Activated naive CD8-positive, alpha-beta T cell treated with anti-CD3 and anti-CD28 coated beads, Interleukin-2, amount 50 U/mL, for 24 hours (primary cell): ENCODE data around the gene DPEP1.
"Not testable (repeated sequence)": the region's sequence is repeated elsewhere in the genome, so short reads cannot be mapped to it uniquely, and the experiment has no call there.

ENCODE experiments used
- ATAC-seq: fragments of 150-1000 bp; cut with Tn5 transposase; one replicate; pipeline ENCODE4 v1.10.0; 2021
- DNase-seq: peaks from one replicate; pipeline ENCODE4 v3.0.0; 2021
- H3K27ac Mint-ChIP-seq: one replicate; pipeline ENCODE4 v1.8.0; 2021; ENCODE audit warnings: mild to moderate bottlenecking, mixed read lengths
- H3K27me3 Mint-ChIP-seq: one replicate; pipeline ENCODE4 v1.8.0; 2021; ENCODE audit warnings: mixed read lengths
- H3K36me3 Mint-ChIP-seq: one replicate; pipeline ENCODE4 v1.8.0; 2021; ENCODE audit warnings: low read depth, mixed read lengths
- H3K4me1 Mint-ChIP-seq: one replicate; pipeline ENCODE4 v1.8.0; 2021; ENCODE audit warnings: mixed read lengths
- H3K4me3 Mint-ChIP-seq: one replicate; pipeline ENCODE4 v1.8.0; 2021; ENCODE audit warnings: mild to moderate bottlenecking, moderate library complexity, mixed read lengths
- H3K9me3 Mint-ChIP-seq: one replicate; pipeline ENCODE4 v1.8.0; 2021; ENCODE audit warnings: mixed read lengths

DPEP1 gene

DNA sequence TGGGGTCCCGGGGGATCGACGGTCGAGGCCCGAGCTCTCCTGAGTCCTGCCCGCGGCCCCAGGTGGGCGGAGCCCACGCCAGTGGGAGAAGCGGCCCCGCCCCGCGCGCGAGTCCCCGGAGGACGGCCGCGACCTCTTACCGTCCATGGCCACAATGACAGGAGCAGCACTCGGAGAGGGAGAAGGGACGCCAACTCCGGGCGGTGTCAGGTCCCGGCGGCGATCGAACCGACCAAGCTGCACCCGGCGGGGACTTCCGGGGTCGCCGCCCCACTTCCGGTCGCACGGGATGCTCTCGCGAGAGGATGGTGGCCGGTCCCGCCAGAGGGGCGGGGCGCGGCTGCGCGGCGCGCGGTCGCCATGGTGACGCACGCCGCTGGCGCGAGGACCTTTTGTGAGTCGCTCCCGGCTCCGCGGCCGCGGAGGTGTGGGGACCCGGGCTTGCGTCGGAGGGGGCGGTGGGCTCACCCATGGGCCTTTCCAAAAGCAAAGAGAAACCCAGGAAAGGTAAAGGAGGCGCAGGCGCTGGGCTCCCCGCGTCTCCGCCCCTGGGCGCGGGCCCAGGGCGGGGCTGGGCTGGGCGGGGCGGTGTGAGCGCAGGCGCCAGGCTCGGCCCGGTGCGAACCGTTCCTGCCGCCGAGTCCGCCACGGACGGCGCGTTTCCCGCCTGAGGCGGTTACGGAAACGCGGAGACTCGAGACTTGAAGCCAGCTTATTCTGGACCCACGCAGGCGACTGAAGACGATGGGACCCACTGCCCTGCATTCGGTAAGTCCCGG lies 44.2 kb downstream of the DPEP1 start, which contains the start of the genes CHMP1A and SPATA33:
Gene CHMP1A, minus strand, starts transcription at position 267 of the 779 bp plus-strand sequence. Its CDS starts 120 bp downstream, at position 147.
Gene SPATA33, plus strand, starts transcription at position 395 of the 779 bp plus-strand sequence. Its CDS starts 76 bp downstream, at position 471.
- DNase-seq (peak; percentile 94), ATAC-seq (peak; percentile 93)
- Mint-ChIP-seq H3K27ac (peak within 1 kb of the TSS; percentile 79), H3K36me3 (peaks cover 21% of the 10 kb centered on the region), H3K4me1 (peaks cover 35% of the 10 kb centered on the region), H3K27me3 (no peaks in the 10 kb centered on the region), H3K4me3 (peak within 1 kb of the TSS; percentile 87), H3K9me3 (no peaks in the 10 kb centered on the region)

DNA sequence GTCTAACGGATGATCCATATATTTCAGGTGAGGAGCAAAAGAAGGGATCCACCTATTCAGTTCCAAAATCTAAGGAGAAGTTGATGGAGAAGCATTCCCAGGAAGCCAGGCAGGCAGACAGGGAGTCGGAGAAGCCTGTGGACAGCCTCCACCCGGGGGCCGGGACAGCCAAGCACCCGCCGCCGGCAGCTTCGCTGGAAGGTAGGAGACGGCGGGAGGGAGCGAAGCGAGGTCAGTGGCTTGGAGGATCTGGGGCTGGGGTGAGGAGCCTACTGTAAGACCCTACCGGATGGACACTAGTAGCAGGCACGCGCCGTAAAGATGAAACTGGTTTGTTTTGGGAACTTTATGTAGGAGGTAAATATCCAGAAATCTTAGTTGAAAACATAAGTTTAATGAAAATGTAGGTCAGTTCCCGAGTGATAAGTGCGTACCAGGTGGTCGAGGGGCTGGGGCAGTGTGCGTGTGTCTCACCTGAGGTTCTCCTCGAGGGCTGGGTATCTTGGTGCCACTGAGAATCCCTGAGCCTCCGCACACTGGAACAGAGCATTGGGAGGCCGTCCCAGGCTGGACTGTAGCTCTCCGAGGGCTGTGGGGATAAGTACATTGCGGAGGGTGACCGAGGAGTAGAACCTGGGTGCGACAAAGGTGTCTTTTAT lies 44.9 kb downstream of the DPEP1 start:
- no peaks in the 10 kb centered on the region for H3K27me3 Mint-ChIP-seq
- ATAC-seq (no peak), DNase-seq (peak; percentile 34)
- H3K4me1 Mint-ChIP-seq, result peaks cover 35% of the 10 kb centered on the region
- H3K27ac Mint-ChIP-seq, result peak overlapping the region; percentile 79
- H3K36me3 Mint-ChIP-seq, result peaks cover 26% of the 10 kb centered on the region
- peak overlapping the region; percentile 87 for H3K4me3 Mint-ChIP-seq
- H3K9me3 Mint-ChIP-seq, result no peaks in the 10 kb centered on the region

DNA sequence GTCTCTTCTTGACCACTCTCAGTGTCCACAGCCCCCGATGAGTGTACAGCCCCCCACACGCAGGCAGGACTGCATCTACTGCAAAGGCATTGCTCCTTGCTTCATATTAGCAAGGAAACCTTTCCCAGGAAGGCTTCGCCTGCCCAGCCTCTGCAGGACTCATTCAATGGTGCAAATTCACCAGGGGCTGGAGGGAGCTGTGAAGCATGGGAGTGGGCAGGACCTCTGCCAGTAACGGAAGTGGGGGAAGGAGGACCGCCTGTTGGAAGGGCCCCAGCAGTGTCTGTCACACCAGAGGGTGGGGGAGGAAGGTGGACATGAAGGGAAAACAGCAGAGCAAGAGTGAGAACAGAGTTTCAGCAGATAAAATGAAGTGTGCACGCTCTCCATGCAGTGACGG lies 46.7 kb downstream of the DPEP1 start:
- no peaks in the 10 kb centered on the region for H3K27me3 Mint-ChIP-seq
- no peak overlapping the region for H3K4me3 Mint-ChIP-seq
- H3K27ac Mint-ChIP-seq, result no peak overlapping the region
- ATAC-seq (no peak), DNase-seq (no peak)
- H3K9me3 Mint-ChIP-seq, result no peaks in the 10 kb centered on the region
- peaks cover 30% of the 10 kb centered on the region for H3K4me1 Mint-ChIP-seq
- H3K36me3 Mint-ChIP-seq, result peaks cover 31% of the 10 kb centered on the region

DNA sequence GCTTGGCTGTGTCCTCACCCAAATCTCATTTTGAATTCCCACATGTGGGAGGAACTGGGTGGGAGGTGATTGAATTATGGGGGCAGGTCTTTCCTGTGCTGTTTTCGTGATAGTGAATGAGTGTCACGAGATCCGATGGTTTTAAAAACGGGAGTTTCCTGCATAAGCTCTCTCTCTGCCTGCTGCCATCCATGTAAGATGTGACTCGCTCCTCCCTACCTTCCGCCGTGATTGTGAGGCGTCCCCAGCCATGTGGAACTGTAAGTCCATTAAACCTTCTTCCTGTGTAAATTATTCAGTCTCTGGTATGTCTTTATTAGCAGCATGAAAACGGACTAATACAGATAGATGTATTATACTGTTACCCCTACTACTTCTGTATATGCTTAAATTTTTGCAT lies 47.8 kb downstream of the DPEP1 start:
- H3K27me3 Mint-ChIP-seq, result no peaks in the 10 kb centered on the region
- ATAC-seq (no peak), DNase-seq (no peak)
- no peaks in the 10 kb centered on the region for H3K9me3 Mint-ChIP-seq
- peaks cover 19% of the 10 kb centered on the region for H3K4me1 Mint-ChIP-seq
- peaks cover 31% of the 10 kb centered on the region for H3K36me3 Mint-ChIP-seq
- no peak overlapping the region for H3K27ac Mint-ChIP-seq
- no peak overlapping the region for H3K4me3 Mint-ChIP-seq

DNA sequence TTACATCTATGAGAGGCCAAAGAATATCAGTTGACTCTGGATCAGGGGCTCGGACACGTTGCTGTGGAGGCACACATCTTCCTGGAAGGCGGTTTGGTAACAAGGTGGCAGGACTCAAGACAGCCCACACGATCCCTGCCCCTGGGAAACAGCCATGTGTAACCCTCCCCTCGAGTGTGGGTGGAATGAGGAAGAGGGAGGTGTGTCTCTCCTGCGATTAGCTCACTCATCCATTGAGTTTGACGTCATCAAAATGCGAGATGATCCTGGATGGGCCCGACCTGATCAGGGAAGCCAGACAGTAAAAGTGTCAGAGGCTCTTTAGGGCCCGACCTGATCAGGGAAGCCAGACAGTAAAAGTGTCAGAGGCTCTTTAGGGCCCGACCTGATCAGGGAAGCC lies 50.8 kb downstream of the DPEP1 start:
- H3K27ac Mint-ChIP-seq, H3K27me3 Mint-ChIP-seq, H3K9me3 Mint-ChIP-seq, ATAC-seq, DNase-seq, H3K4me3 Mint-ChIP-seq: not testable (repeated sequence)
- Mint-ChIP-seq H3K36me3 (peaks cover 27% of the 10 kb centered on the region), H3K4me1 (peaks cover 10% of the 10 kb centered on the region)

DNA sequence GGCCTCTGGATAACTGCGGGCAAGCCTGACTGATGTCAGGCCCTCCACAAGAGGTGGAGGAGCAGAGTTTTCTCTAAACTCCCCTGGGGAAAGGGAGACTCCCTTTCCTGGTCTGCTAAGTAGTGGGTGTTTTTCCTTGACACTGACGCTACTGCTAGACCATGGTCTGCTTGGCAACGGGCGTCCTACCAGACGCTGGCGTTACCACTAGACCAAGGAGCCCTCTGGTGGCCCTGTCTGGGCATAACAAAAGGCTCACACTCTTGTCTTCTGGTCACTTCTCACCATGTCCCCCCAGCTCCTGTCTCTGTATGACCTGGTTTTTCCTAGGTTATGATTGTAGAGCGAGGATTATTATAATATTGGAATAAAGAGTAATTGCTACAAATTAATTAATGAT lies 53.6 kb downstream of the DPEP1 start:
- H3K4me3 Mint-ChIP-seq, ATAC-seq, DNase-seq, H3K27ac Mint-ChIP-seq, H3K27me3 Mint-ChIP-seq, H3K9me3 Mint-ChIP-seq, H3K36me3 Mint-ChIP-seq: not testable (repeated sequence)
- peaks cover 13% of the 10 kb centered on the region for H3K4me1 Mint-ChIP-seq

DNA sequence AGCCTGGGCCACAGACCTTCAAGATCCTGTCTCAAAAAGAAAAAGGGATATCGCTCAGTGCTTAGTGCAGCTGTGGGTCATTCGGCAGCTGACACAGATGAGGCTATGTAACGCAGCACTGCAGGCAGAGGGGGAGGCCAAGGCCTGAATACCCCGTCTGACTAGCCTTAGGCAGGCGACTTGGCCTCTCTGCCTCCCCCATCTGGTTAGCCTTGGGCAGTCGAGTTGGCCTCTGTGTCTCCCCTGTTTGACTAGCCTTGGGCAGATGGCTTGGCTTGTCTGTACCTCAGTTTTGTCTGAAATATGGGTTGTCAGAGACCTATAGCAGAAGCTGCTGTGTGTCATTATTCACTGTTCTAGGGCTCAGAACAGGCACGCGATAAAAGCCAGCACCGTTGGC lies 54.2 kb downstream of the DPEP1 start:
- Mint-ChIP-seq H3K4me3 (no peak overlapping the region), H3K4me1 (peaks cover 13% of the 10 kb centered on the region), H3K27ac (no peak overlapping the region), H3K27me3 (no peaks in the 10 kb centered on the region), H3K36me3 (peaks cover 10% of the 10 kb centered on the region), H3K9me3 (no peaks in the 10 kb centered on the region)
- no peak for DNase-seq
- no peak for ATAC-seq

DNA sequence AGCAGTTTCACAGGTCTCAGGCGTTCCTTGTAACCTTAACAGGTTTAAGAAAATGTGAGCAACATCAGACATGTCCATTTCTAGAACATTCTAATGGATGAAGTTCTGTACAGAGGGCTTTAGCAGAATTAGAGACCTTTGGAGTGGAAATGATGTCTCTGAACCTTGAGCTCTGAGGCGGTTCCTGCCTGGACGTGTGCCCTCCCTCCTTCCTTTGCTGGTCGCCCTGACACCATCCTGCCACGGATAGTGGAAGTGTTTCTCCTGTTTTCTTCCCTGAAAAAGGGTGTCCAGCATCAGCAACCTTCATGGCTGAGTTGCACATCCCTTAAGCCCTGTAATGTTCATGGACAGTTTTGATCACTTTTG lies 55.3 kb downstream of the DPEP1 start:
- Mint-ChIP-seq H3K4me3 (no peak overlapping the region), H3K4me1 (peaks cover 13% of the 10 kb centered on the region), H3K27ac (no peak overlapping the region), H3K36me3 (peaks cover 2% of the 10 kb centered on the region), H3K27me3 (no peaks in the 10 kb centered on the region), H3K9me3 (no peaks in the 10 kb centered on the region)
- DNase-seq, result no peak
- ATAC-seq, result no peak

DNA sequence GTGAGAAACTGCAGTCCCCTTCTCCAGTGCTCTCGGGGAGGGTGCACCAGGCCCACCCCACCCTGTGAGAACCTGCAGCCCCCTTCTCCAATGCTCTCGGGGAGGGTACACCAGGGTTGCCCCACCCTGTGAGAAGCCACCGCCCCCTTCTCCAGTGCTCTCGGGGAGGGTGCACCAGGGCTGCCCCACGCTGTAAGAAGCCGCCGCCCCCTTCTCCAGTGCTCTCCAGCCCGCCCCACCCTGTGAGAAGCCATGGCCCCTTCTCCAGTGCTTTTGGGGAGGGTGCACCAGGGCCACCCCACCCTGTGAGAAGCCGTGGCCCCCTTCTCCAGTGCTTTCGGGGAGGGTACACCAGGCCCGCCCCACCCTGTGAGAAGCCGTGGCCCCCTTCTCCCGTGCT lies 56.3 kb downstream of the DPEP1 start:
- no peaks in the 10 kb centered on the region for H3K27me3 Mint-ChIP-seq
- H3K27ac Mint-ChIP-seq, result no peak overlapping the region
- no peak overlapping the region for H3K4me3 Mint-ChIP-seq
- H3K4me1 Mint-ChIP-seq, result peaks cover 13% of the 10 kb centered on the region
- ATAC-seq (no peak), DNase-seq (no peak)
- H3K36me3 Mint-ChIP-seq, result no peaks in the 10 kb centered on the region
- H3K9me3 Mint-ChIP-seq, result no peaks in the 10 kb centered on the region

DNA sequence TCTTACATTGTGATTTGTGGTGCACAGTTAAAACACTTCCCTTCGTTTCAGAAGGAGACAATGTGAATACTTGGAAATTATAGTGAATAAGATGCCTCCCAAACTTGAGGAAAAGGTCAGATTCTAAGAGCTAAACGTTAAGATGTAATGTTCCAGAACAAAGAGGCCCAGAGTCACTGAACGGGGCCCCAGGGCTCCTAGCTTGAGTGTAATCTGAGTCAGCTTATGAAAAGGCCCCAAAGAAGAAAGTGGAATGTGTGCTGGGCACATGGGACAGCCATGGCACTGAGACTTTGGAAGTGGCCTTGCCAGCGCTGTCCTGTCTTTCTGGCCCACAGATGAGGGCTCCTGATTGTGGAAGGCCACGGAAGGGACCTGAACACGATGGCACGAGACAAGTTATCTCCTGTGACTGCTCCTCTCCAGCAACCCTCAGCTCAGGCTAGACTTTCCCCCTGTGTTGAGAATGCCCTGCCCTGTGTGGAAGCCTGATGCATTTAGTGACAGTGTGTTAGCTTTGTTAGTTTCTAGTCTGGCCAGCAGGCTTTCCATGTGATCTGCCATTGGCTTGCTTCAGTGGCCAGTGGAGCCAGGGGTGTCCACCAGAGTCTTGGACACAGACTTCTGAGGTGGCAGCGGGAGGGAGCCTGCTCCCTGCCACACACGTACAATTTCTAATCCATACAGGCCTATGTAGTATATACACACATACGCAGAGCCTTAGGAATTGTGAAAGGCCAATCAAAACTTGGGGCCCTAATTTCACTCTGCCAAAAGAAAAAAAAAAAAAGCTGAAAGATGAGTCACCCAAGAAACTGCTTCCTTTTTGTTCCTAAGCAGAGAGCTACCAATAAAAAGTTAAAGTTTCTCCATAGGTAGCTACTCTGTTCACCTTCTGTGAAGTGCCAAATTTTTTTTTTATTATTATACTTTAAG lies 57.3 kb downstream of the DPEP1 start:
- DNase-seq (no peak), ATAC-seq (no peak)
- Mint-ChIP-seq H3K4me3 (no peak overlapping the region), H3K4me1 (peaks cover 13% of the 10 kb centered on the region), H3K9me3 (no peaks in the 10 kb centered on the region), H3K27me3 (no peaks in the 10 kb centered on the region), H3K36me3 (no peaks in the 10 kb centered on the region), H3K27ac (no peak overlapping the region)

DNA sequence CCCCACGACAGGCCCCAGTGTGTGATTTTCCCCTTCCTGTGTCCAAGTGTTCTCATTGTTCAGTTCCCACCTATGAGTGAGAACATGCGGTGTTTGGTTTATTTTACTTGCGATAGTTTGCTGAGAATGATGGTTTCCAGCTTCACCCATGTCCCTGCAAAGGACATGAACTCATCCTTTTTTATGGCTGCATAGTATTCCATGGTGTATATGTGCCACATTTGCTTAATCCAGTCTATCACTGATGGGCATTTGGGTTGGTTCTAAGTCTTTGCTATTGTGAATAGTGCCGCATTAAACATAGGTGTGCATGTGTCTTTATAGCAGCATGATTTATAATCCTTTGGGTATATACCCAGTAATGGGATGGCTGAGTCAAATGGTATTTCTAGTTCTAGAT lies 58.1 kb downstream of the DPEP1 start:
- ATAC-seq, DNase-seq, H3K36me3 Mint-ChIP-seq, H3K27ac Mint-ChIP-seq, H3K27me3 Mint-ChIP-seq, H3K4me3 Mint-ChIP-seq, H3K9me3 Mint-ChIP-seq: not testable (repeated sequence)
- peaks cover 13% of the 10 kb centered on the region for H3K4me1 Mint-ChIP-seq

DNA sequence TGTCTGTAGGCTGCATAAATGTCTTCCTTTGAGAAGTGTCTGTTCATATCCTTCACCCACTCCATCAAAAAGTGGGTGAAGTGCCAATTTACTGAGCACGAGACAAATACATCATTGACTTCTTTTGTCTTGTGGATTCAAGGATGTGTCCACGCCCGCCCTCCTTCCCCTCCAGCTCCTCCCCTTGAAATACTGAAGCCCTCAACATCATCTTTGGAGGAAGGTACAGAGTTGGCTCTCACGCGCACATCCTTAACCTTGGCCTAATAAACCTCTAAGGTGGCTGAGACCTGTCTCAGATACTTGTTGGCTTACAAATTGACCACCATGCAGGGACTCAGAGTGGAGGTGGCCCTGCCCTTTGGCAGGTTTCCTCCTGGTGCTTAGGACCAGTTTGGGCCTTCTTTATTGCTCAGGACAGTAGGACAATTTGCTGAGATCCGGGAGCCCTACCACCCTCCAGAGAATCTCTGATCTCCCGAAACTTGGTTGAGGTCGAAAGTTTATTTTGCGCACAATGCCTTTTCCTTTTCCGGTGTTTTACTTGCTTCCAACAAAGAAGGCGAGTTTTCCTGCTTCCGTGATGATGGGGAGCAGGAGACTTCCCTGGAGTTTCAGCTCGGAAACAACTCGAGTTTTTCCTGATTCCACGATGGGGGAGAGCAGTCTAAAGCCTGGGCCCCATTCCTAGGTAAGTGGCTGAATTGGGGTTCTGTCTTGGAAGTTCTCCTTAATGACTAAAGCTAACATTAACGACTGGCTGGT lies 58.9 kb downstream of the DPEP1 start:
- no peak for DNase-seq
- Mint-ChIP-seq H3K27me3 (no peaks in the 10 kb centered on the region), H3K27ac (peak overlapping the region; percentile 31), H3K4me3 (no peak overlapping the region), H3K4me1 (peaks cover 13% of the 10 kb centered on the region), H3K36me3 (no peaks in the 10 kb centered on the region), H3K9me3 (no peaks in the 10 kb centered on the region)
- no peak for ATAC-seq

DNA sequence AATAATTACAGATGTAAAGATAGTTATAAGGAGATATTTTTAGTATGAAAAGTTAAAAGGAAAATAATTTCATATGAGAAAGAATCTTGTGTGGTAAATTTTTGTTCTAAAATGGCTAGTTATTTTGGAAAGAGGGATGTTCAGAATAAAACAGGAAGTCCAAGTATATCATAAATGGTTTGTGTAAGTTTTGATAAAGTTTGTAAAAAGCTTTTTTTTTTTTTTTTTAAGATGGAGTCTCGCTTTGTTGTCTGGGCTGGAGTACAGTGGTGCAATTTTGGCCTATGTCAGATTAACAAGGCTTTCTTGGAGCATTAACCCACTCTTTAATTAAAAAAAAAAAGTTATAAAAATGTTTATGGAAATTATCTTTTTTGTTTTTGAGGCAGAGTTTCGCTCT lies 64.8 kb downstream of the DPEP1 start:
- ATAC-seq, result no peak
- no peaks in the 10 kb centered on the region for H3K9me3 Mint-ChIP-seq
- DNase-seq, result no peak
- no peak overlapping the region for H3K27ac Mint-ChIP-seq
- no peak overlapping the region for H3K4me3 Mint-ChIP-seq
- H3K4me1 Mint-ChIP-seq, result no peaks in the 10 kb centered on the region
- no peaks in the 10 kb centered on the region for H3K27me3 Mint-ChIP-seq
- peaks cover 7% of the 10 kb centered on the region for H3K36me3 Mint-ChIP-seq

DNA sequence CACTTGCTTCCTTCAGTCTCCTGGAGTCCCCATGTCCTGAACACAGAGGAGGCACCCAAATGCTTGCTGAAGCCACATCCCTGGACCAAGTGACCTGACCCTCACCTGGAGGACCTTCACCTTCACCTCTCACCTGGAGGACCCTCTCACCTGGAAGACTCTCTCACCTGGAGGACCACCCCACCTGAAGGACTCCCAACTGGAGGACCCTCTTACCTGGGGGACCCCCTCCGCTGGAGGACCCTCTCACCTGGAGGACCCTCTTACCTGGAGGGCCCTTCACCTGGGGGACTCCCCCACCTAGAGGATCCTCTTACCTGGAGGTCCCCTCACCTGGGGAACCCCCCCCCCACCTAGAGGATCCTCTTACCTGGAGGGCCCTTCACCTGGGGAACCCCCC lies 72.5 kb downstream of the DPEP1 start:
- ATAC-seq (no peak), DNase-seq (no peak)
- Mint-ChIP-seq H3K27ac (peak overlapping the region; percentile 56), H3K4me3 (peak overlapping the region; percentile 86), H3K27me3 (no peaks in the 10 kb centered on the region), H3K4me1 (peaks cover 16% of the 10 kb centered on the region), H3K9me3 (no peaks in the 10 kb centered on the region), H3K36me3 (peaks cover 18% of the 10 kb centered on the region)
